SK-N-MC (cell line): Measurements from ENCODE around the gene SF3A1.

Experiments used
- DNase-seq: peaks from one replicate; pipeline ENCODE4 v3.0.0-alpha.2; 2011; ENCODE audit warnings: low read depth, low spot score
- H3K27ac ChIP-seq: fragments of 200-600 bp; sonication (generic); 2 replicates; pipeline ENCODE4 v1.5.1; 2016; ENCODE audit warnings: mixed run types
- H3K36me3 ChIP-seq: fragments of 200-600 bp; sonication (generic); 2 replicates; pipeline ENCODE4 v1.6.1; 2017; ENCODE audit warnings: antibody characterized with exemption, low read length, mixed read lengths; ENCODE audit not compliant: insufficient read depth
- H3K4me3 ChIP-seq: fragments of 200-600 bp; sonication (generic); 2 replicates; pipeline ENCODE4 v1.5.1; 2016
- H3K9ac ChIP-seq: fragments of 200-600 bp; sonication (generic); 2 replicates; pipeline ENCODE4 v1.8.0; 2017; ENCODE audit warnings: mixed run types, mixed read lengths; ENCODE audit not compliant: insufficient read length
- H3K9me3 ChIP-seq: fragments of 200-600 bp; sonication (generic); 2 replicates; pipeline ENCODE4 v1.6.1; 2017; ENCODE audit warnings: low read depth, mild to moderate bottlenecking, antibody characterized with exemption, low read length, moderate library complexity, mixed read lengths
- EZH2 ChIP-seq: fragments of 200-600 bp; sonication (generic); IDR thresholded peaks from one replicate; pipeline ENCODE4 v1.6.1; 2017; ENCODE audit warnings: antibody characterized with exemption
- FOXP2 ChIP-seq: optimal IDR thresholded peaks from 2 replicates; pipeline ENCODE3; 2011; ENCODE audit warnings: mild to moderate bottlenecking, moderate library complexity; ENCODE audit not compliant: insufficient read depth; ENCODE audit errors: extremely low read length, control extremely low read depth
- POLR2AphosphoS5 ChIP-seq: IDR thresholded peaks from 2 replicates; pipeline ENCODE4 v1.6.1; 2012; ENCODE audit warnings: mild to moderate bottlenecking, low read depth, low read length, borderline replicate concordance

SF3A1 gene

GRCh38 chr22:30373331-30374325 is 16.9 kb upstream of the SF3A1 start:
- Histone ChIP-seq H3K27ac (no peak overlapping the region), H3K9me3 (no peaks in the 10 kb centered on the region), H3K36me3 (no peaks in the 10 kb centered on the region), H3K4me3 (no peak overlapping the region), H3K9ac (no peak overlapping the region)
- no peak for DNase-seq
- TF ChIP-seq FOXP2, result no peak
- no peak for TF ChIP-seq POLR2AphosphoS5
- no peak for TF ChIP-seq EZH2

- Histone ChIP-seq H3K36me3 (no peaks in the 10 kb centered on the region), H3K9me3 (no peaks in the 10 kb centered on the region), H3K27ac (no peak overlapping the region), H3K4me3 (no peak overlapping the region), H3K9ac (no peak overlapping the region)
- TF ChIP-seq EZH2, result no peak
- no peak for TF ChIP-seq FOXP2
- no peak for TF ChIP-seq POLR2AphosphoS5
- no peak for DNase-seq
These were observed 16.2 kb upstream of the SF3A1 start for GRCh38 chr22:30372915-30373314.

- no peak for DNase-seq
- no peaks in the 10 kb centered on the region for H3K9me3 ChIP-seq
These were observed 15.3 kb upstream of the SF3A1 start for GRCh38 chr22:30371981-30372380.

GRCh38 chr22:30371321-30371720 is 14.6 kb upstream of the SF3A1 start:
- no peak overlapping the region for H3K9ac ChIP-seq
- H3K36me3 ChIP-seq, result no peaks in the 10 kb centered on the region; the same call in 1 of the 2 replicates
- H3K4me3 ChIP-seq, result no peak overlapping the region
- no peak for TF ChIP-seq POLR2AphosphoS5
- TF ChIP-seq FOXP2, result no peak
- TF ChIP-seq EZH2, result no peak
- DNase-seq, result no peak
- no peak overlapping the region for H3K27ac ChIP-seq
- no peaks in the 10 kb centered on the region for H3K9me3 ChIP-seq

More at GRCh38 chr22:30371981-30372380, 15.3 kb upstream of the SF3A1 start:
- TF ChIP-seq EZH2 (no peak), POLR2AphosphoS5 (no peak), FOXP2 (no peak)
- no peak overlapping the region for H3K4me3 ChIP-seq
- H3K36me3 ChIP-seq, result no peaks in the 10 kb centered on the region
- no peak overlapping the region for H3K9ac ChIP-seq
- no peak overlapping the region for H3K27ac ChIP-seq

GRCh38 chr22:30370641-30371230 is 14.0 kb upstream of the SF3A1 start:
- Histone ChIP-seq H3K4me3 (no peak overlapping the region), H3K36me3 (no peaks in the 10 kb centered on the region; the same call in 1 of the 2 replicates), H3K27ac (no peak overlapping the region), H3K9me3 (no peaks in the 10 kb centered on the region), H3K9ac (no peak overlapping the region)
- DNase-seq, result no peak
- TF ChIP-seq FOXP2 (no peak), POLR2AphosphoS5 (no peak), EZH2 (no peak)

- Histone ChIP-seq H3K36me3 (no peaks in the 10 kb centered on the region; the same call in 1 of the 2 replicates), H3K9me3 (no peaks in the 10 kb centered on the region), H3K27ac (no peak overlapping the region), H3K4me3 (no peak overlapping the region), H3K9ac (no peak overlapping the region)
- no peak for TF ChIP-seq POLR2AphosphoS5
- no peak for TF ChIP-seq FOXP2
- no peak for TF ChIP-seq EZH2
- DNase-seq, result no peak
These were observed 11.7 kb upstream of the SF3A1 start for GRCh38 chr22:30368420-30368819.

GRCh38 chr22:30365891-30366290 is 9.2 kb upstream of the SF3A1 start:
- no peak for DNase-seq
- Histone ChIP-seq H3K27ac (no peak overlapping the region), H3K4me3 (no peak overlapping the region), H3K36me3 (no peaks in the 10 kb centered on the region; the same call in 1 of the 2 replicates), H3K9me3 (no peaks in the 10 kb centered on the region), H3K9ac (no peak overlapping the region)
- TF ChIP-seq EZH2 (no peak), POLR2AphosphoS5 (no peak), FOXP2 (no peak)

GRCh38 chr22:30362651-30363281 is 6.1 kb upstream of the SF3A1 start:
- no peaks in the 10 kb centered on the region; the same call in 1 of the 2 replicates for H3K36me3 ChIP-seq
- TF ChIP-seq FOXP2 (no peak), POLR2AphosphoS5 (no peak), EZH2 (no peak)
- no peak for DNase-seq
- H3K9me3 ChIP-seq, result no peaks in the 10 kb centered on the region
- H3K9ac ChIP-seq, result no peak overlapping the region
- no peak overlapping the region for H3K4me3 ChIP-seq
- no peak overlapping the region for H3K27ac ChIP-seq
